ENCODE results near the gene CAMSAP1.

GRCh38 chr9:135839516-135839915 is 67.8 kb downstream of the CAMSAP1 start:
- no peak for TF ChIP-seq TAF1 (IDR thresholded peaks at IDR 0.05; ENCODE audit: low read depth, low read length)
- TF ChIP-seq POLR2A (IDR thresholded peaks at IDR 0.05; ENCODE audit: low read depth, low read length), result no peak
- no peak for TF ChIP-seq POLR2AphosphoS5 (IDR thresholded peaks at IDR 0.05; ENCODE audit: low read depth, low read length)

All from GM12891 (cell line).